ENCODE data around the gene OR56A3. TPM values are rescaled to one million over a fixed set of nuclear protein-coding genes. Genes with fewer than 3 reads are reported as not detected.

The OR56A3 gene
- total RNA-seq, 1 donor from 2014 or later, result not detected

DNA sequence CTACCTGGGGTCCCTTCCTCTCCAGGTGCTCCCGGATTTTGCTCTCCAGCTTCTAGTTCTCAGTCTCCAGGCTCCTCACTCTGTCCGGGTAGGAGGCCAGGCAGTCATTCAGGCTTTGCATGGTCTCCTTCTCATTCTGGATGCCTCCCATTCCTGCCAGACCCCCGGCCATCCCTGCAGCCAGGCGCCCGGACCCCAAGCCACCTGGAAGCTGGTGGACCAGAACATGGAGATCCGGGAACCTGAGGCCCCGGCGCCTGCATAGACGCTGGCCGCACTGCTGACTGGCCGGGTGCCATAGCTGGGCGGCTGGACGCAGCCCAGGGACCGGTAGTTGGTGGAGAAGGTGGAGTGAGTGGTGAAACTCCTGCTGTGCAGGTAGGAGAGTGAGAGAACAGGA, 52.7 kb downstream of the OR56A3 start:
- intact Hi-C loops (cut with micrococcal nuclease), result loop anchor here (10.0 kb wide), 1 partner anchor 360 kb away; no protein-coding TSS in a partner anchor
- no peak overlapping the region for H3K4me3 Mint-ChIP-seq
- no peak overlapping the region for H3K27ac Mint-ChIP-seq
- no peak for DNase-seq
- H3K4me1 Mint-ChIP-seq, result no peaks in the 10 kb centered on the region
- H3K36me3 Mint-ChIP-seq (ENCODE audit: low read depth), result no peaks in the 10 kb centered on the region
- H3K9me3 Mint-ChIP-seq, result no peaks in the 10 kb centered on the region
- H3K27me3 Mint-ChIP-seq, result peaks cover 9% of the 10 kb centered on the region

Other genes starting within 250 kb of the OR56A3 start
- gene OR56B1, start 205.8 kb upstream of the OR56A3 start, total RNA-seq, result 0.16 TPM in 1 of 2 replicates, not detected in the other
- gene OR52N4, start 188.0 kb upstream of the OR56A3 start, total RNA-seq, result 0.38 TPM in 1 of 2 replicates, not detected in the other
- gene OR52N5, start 158.9 kb upstream of the OR56A3 start, total RNA-seq, result not detected in 2 replicates
- not detected in 2 replicates for gene OR52N1, start 151.0 kb upstream of the OR56A3 start, total RNA-seq
- gene OR52N2, start 133.3 kb upstream of the OR56A3 start, total RNA-seq, result not detected in 2 replicates
- not detected in 2 replicates for gene OR52E6, start 100.4 kb upstream of the OR56A3 start, total RNA-seq
- gene OR52E8, start 84.6 kb upstream of the OR56A3 start, total RNA-seq, result not detected in 2 replicates
- not detected in 2 replicates for gene OR52E4, start 61.6 kb upstream of the OR56A3 start, total RNA-seq
- not detected in 2 replicates for gene OR52E5, start 49.0 kb upstream of the OR56A3 start, total RNA-seq
- gene OR56A5, start 26.2 kb downstream of the OR56A3 start, total RNA-seq, result not detected in 2 replicates
- not detected in 2 replicates for gene OR52L1, start 44.7 kb downstream of the OR56A3 start, total RNA-seq
- 0.05 TPM in 1 of 2 replicates, not detected in the other for gene OR56A4, start 64.7 kb downstream of the OR56A3 start, total RNA-seq
- not detected in 2 replicates for gene OR56A1, start 88.5 kb downstream of the OR56A3 start, total RNA-seq
- not detected in 2 replicates for gene OR56B4, start 165.4 kb downstream of the OR56A3 start, total RNA-seq
- not detected in 2 replicates for gene OR52B2, start 228.1 kb downstream of the OR56A3 start, total RNA-seq